ENCODE results near the gene MATCAP1.

Gene MATCAP1

DNA sequence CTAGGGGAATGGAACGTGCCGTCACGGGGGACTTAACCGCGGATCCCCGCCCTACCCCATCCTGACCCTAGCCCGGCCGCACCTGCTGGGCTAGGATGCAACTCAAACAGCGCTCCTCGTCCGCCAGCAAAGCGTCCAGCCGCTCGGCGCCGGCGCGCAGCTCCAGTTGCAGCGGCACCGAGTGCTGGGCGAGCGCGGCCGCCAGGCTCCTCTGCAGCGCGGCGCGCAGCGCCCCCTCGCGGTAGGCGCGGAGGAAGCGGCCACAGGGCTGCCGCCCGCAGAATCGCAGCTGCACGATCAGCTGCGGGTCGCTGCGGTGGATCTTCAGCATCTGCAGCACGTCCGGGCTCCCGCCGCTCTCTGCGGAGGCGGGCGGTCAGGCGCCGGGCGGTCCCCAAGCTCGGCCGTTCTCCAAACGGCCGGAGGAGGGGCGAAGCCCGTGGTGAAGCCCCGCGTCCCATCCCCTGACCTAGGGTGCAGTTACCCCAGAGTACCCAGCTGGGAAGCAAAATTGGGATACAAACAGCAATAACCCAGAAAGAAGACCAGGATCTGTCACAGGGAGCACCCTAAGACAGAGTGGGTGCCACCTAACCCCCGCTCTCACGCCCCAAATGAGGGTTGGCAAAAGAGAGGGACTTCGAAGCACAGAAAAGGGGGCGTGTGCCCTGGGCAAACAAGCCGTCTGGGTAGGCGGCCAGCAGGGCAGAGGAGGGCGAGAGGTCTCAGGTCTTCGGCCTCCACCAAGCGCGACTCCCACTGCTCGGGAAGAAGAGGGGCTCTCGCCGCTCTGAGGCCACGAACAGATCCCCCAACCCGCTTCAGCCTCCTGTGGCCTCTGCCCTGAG, 28.2 kb downstream of the MATCAP1 start:
- DNase-seq: peak; percentile 71 to 86

GRCh38 chr16:67154578-67155294, 29.0 kb downstream of the MATCAP1 start:
- DNase-seq: no peak

GRCh38 chr16:67151431-67152097, 32.2 kb downstream of the MATCAP1 start:
- no peak for DNase-seq

DNA sequence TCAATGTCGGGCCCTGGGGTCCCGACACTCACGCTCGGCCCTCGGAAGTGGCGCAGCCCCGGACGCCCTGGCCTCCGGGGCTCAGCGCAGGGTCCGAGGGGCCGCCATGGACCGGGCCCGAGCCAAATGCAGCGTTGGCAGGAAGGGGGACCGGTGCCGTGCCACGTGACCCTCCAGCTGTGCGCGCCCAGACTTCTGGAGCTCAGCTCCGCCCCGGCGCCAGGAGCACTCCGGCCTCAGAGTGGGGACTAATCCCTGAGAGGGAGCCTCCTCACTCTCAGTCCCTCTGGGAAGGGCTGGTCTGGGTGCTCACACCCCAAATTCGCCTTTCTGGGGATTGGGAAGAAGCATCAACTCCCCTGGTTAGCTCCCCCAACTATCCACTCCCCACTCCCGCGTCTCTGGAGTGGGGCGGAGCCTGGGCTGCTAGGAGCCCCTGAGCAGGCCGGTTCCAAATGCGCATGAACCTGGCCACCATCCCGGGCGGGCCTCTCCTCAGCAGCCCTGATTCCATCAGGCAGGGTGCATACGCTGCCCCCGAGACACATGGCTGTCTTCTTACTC, 32.8 kb downstream of the MATCAP1 start, which contains the start of gene B3GNT9:
Gene B3GNT9 (minus strand): TSS at position 166 of the 564 bp plus-strand sequence. CDS start 513 bp downstream, outside the sequence.
- peak in 1 of 2 donors; percentile 42 for DNase-seq

DNA sequence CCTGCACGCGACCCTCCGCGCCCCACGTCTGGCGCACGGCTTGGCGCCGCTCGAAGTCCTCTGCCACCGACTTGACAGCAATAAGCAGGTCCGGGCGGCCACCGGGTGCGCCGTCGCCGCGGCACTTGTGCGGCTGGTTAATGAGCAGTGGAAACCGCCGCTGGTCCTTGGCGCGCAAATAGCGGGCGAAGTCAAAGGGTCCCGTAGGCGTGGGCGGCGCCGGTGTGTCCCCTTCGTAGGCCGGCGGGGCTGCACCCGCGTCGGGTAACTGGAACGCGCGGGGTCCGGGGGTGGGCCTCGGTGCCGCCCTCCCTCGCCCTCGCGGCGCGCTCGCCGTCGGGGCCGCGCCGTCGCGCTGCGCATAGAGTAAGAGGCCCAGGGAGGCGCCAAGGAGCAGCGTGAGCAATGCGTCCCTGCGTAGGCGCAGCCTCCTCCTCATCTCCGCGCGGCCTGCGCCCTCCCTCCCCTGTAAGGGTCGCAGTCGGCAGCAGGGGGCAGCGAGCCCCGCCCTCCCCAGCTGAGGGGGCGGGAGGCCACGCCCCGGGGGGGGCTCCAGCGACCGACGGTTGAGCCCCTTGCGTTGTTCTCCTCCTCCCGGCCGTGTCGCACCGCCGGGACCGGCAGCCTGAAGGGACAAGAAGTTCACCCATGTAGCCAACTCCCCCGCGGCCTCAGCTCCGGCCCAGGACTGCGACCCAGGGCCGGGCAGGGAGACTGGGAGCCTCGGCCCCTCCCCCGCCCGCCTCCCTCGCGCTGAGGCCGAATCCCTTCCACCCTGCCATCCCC, 33.5 kb downstream of the MATCAP1 start:
- peak in 1 of 2 donors; percentile 55 for DNase-seq

- no peak for DNase-seq
Measured at GRCh38 chr16:67149276-67150046, 34.3 kb downstream of the MATCAP1 start.

- no peak for DNase-seq
Measured at GRCh38 chr16:67148656-67149275, 35.0 kb downstream of the MATCAP1 start.

DNA sequence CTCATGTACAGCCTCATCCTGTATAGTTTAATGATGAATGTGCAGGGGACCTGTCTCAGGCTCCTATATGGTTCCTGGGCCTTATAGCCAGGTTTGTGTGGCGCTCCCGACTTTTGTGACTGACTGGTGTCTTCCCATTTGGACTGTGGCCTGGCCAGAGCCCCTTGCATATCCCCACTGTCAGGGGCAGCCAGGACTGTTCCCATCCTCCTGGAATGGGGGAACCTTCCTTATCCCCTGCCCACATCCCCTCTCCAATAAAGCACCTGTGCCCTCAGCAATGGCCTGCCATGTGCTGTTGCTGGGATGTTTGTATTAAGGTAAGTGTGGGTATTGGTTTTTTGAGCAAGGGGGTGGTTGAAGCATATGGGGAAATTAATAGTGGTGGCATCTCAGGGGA, 35.5 kb downstream of the MATCAP1 start:
- DNase-seq: no peak

- DNase-seq: no peak
Measured at GRCh38 chr16:67147437-67148140, 36.2 kb downstream of the MATCAP1 start.

- DNase-seq: no peak
Measured at GRCh38 chr16:67146523-67147357, 37.0 kb downstream of the MATCAP1 start.

DNA sequence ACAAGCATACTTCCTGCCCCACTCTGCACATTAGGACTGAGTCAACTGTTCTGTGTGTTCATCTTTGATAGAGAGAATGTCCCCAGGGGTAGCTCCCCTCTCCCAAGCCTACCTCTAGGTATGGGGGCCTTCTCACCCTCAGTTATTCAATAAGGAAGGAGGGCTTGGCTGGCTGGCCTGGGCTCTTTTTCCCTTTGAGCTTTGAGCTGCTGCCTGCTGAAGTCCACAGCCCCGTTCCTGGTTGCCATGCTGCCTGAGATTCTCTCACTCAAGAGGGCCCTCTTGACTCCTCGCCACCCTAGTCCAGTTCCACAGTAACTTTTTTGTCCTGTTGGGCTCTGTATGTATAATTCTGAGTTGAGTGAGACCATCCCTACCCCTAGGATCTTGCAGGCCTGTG, 38.0 kb downstream of the MATCAP1 start:
- no peak for DNase-seq

- no peak for DNase-seq
Measured at GRCh38 chr16:67144943-67145342, 38.8 kb downstream of the MATCAP1 start.

GRCh38 chr16:67142342-67142741, 41.4 kb downstream of the MATCAP1 start:
- DNase-seq: no peak

GRCh38 chr16:67141391-67141790, 42.4 kb downstream of the MATCAP1 start:
- DNase-seq: no peak

DNA sequence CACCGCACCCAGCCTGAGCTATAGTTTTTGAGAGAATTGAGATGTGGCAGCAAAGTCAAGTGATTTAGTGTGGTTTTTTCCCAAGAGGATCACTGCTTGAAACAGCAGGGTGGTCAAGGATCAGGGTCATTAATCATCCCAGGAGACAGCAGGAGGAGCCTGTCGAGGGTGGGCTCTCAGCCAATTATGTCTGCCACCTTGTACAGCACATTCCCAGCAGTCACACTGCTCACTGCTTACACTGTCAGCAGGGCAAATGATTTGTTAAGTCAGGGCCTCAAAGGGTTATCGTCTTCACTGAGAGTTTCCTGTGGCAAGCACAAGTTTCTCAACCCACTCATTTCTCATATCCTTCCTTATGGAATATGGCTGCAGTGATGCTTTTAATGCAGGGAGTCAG, 46.2 kb downstream of the MATCAP1 start:
- DNase-seq: no peak

- DNase-seq: no peak
Measured at GRCh38 chr16:67129422-67129821, 54.3 kb downstream of the MATCAP1 start.

GRCh38 chr16:67128887-67129286, 54.9 kb downstream of the MATCAP1 start:
- no peak for DNase-seq

- no peak for DNase-seq
Measured at GRCh38 chr16:67128417-67128816, 55.3 kb downstream of the MATCAP1 start.
